ENCODE measurements around the gene FAM72D.
"Not testable (repeated sequence)": the region's sequence is repeated elsewhere in the genome, so short reads cannot be mapped to it uniquely, and the experiment has no call there.

FAM72D gene

GRCh38 chr1:145095284-145096057 lies at the start of gene FAM72D, which contains the start of gene SRGAP2B:
FAM72D (plus strand) TSS chr1:145095974; CDS start chr1:145096848, 874 bp downstream.
SRGAP2B (minus strand) TSS chr1:145095328; CDS start chr1:145092901, 2,427 bp downstream.
- H3K36me3 ChIP-seq (ENCODE audit: control insufficient read depth in 1 of 2, insufficient read depth in 2 of 2, low read length in 2 of 2); H3K4me1 ChIP-seq (ENCODE audit: control insufficient read depth in 1 of 2, insufficient read depth in 2 of 2, low read length in 2 of 2); H3K27ac ChIP-seq (ENCODE audit: low read length); H3K4me3 ChIP-seq (ENCODE audit: low read depth in 1 of 2, low read length in 2 of 2); H3K27me3 ChIP-seq (ENCODE audit: low read depth, low read length); H3K9me3 ChIP-seq (ENCODE audit: control insufficient read depth in 1 of 2, low read length in 2 of 2): not testable (repeated sequence)

GRCh38 chr1:145047553-145047952 lies 48.2 kb upstream of the FAM72D start:
- not testable (repeated sequence) for H3K27me3 ChIP-seq (ENCODE audit: low read depth, low read length); H3K36me3 ChIP-seq (ENCODE audit: control insufficient read depth in 1 of 2, insufficient read depth in 2 of 2, low read length in 2 of 2); H3K27ac ChIP-seq (ENCODE audit: low read length); H3K4me3 ChIP-seq (ENCODE audit: low read depth in 1 of 2, low read length in 2 of 2); H3K4me1 ChIP-seq (ENCODE audit: control insufficient read depth in 1 of 2, insufficient read depth in 2 of 2, low read length in 2 of 2); H3K9me3 ChIP-seq (ENCODE audit: control insufficient read depth in 1 of 2, low read length in 2 of 2)

GRCh38 chr1:145048181-145048856 lies 47.5 kb upstream of the FAM72D start:
- not testable (repeated sequence) for H3K4me3 ChIP-seq (ENCODE audit: low read depth in 1 of 2, low read length in 2 of 2); H3K36me3 ChIP-seq (ENCODE audit: control insufficient read depth in 1 of 2, insufficient read depth in 2 of 2, low read length in 2 of 2); H3K27me3 ChIP-seq (ENCODE audit: low read depth, low read length); H3K9me3 ChIP-seq (ENCODE audit: control insufficient read depth in 1 of 2, low read length in 2 of 2); H3K4me1 ChIP-seq (ENCODE audit: control insufficient read depth in 1 of 2, insufficient read depth in 2 of 2, low read length in 2 of 2); H3K27ac ChIP-seq (ENCODE audit: low read length)

GRCh38 chr1:145052019-145052776 lies 43.6 kb upstream of the FAM72D start:
- not testable (repeated sequence) for H3K27ac ChIP-seq (ENCODE audit: low read length); H3K9me3 ChIP-seq (ENCODE audit: control insufficient read depth in 1 of 2, low read length in 2 of 2); H3K27me3 ChIP-seq (ENCODE audit: low read depth, low read length); H3K4me3 ChIP-seq (ENCODE audit: low read depth in 1 of 2, low read length in 2 of 2); H3K36me3 ChIP-seq (ENCODE audit: control insufficient read depth in 1 of 2, insufficient read depth in 2 of 2, low read length in 2 of 2); H3K4me1 ChIP-seq (ENCODE audit: control insufficient read depth in 1 of 2, insufficient read depth in 2 of 2, low read length in 2 of 2)

GRCh38 chr1:145053428-145053827 lies 42.3 kb upstream of the FAM72D start:
- not testable (repeated sequence) for H3K27ac ChIP-seq (ENCODE audit: low read length); H3K4me3 ChIP-seq (ENCODE audit: low read depth in 1 of 2, low read length in 2 of 2); H3K9me3 ChIP-seq (ENCODE audit: control insufficient read depth in 1 of 2, low read length in 2 of 2); H3K27me3 ChIP-seq (ENCODE audit: low read depth, low read length); H3K36me3 ChIP-seq (ENCODE audit: control insufficient read depth in 1 of 2, insufficient read depth in 2 of 2, low read length in 2 of 2); H3K4me1 ChIP-seq (ENCODE audit: control insufficient read depth in 1 of 2, insufficient read depth in 2 of 2, low read length in 2 of 2)

GRCh38 chr1:145055217-145055760 lies 40.5 kb upstream of the FAM72D start:
- H3K4me3 ChIP-seq (ENCODE audit: low read depth in 1 of 2, low read length in 2 of 2); H3K4me1 ChIP-seq (ENCODE audit: control insufficient read depth in 1 of 2, insufficient read depth in 2 of 2, low read length in 2 of 2); H3K27me3 ChIP-seq (ENCODE audit: low read depth, low read length); H3K9me3 ChIP-seq (ENCODE audit: control insufficient read depth in 1 of 2, low read length in 2 of 2); H3K36me3 ChIP-seq (ENCODE audit: control insufficient read depth in 1 of 2, insufficient read depth in 2 of 2, low read length in 2 of 2); H3K27ac ChIP-seq (ENCODE audit: low read length): not testable (repeated sequence)

GRCh38 chr1:145058184-145058583 lies 37.6 kb upstream of the FAM72D start:
- H3K27me3 ChIP-seq (ENCODE audit: low read depth, low read length); H3K9me3 ChIP-seq (ENCODE audit: control insufficient read depth in 1 of 2, low read length in 2 of 2); H3K27ac ChIP-seq (ENCODE audit: low read length); H3K36me3 ChIP-seq (ENCODE audit: control insufficient read depth in 1 of 2, insufficient read depth in 2 of 2, low read length in 2 of 2); H3K4me3 ChIP-seq (ENCODE audit: low read depth in 1 of 2, low read length in 2 of 2); H3K4me1 ChIP-seq (ENCODE audit: control insufficient read depth in 1 of 2, insufficient read depth in 2 of 2, low read length in 2 of 2): not testable (repeated sequence)

GRCh38 chr1:145063285-145063684 lies 32.5 kb upstream of the FAM72D start:
- not testable (repeated sequence) for H3K4me3 ChIP-seq (ENCODE audit: low read depth in 1 of 2, low read length in 2 of 2); H3K36me3 ChIP-seq (ENCODE audit: control insufficient read depth in 1 of 2, insufficient read depth in 2 of 2, low read length in 2 of 2); H3K27ac ChIP-seq (ENCODE audit: low read length); H3K4me1 ChIP-seq (ENCODE audit: control insufficient read depth in 1 of 2, insufficient read depth in 2 of 2, low read length in 2 of 2); H3K9me3 ChIP-seq (ENCODE audit: control insufficient read depth in 1 of 2, low read length in 2 of 2); H3K27me3 ChIP-seq (ENCODE audit: low read depth, low read length)

- H3K4me1 ChIP-seq (ENCODE audit: control insufficient read depth in 1 of 2, insufficient read depth in 2 of 2, low read length in 2 of 2); H3K9me3 ChIP-seq (ENCODE audit: control insufficient read depth in 1 of 2, low read length in 2 of 2); H3K27me3 ChIP-seq (ENCODE audit: low read depth, low read length); H3K36me3 ChIP-seq (ENCODE audit: control insufficient read depth in 1 of 2, insufficient read depth in 2 of 2, low read length in 2 of 2); H3K27ac ChIP-seq (ENCODE audit: low read length); H3K4me3 ChIP-seq (ENCODE audit: low read depth in 1 of 2, low read length in 2 of 2): not testable (repeated sequence)
Observed at GRCh38 chr1:145063941-145064648, 31.7 kb upstream of the FAM72D start.

- not testable (repeated sequence) for H3K4me1 ChIP-seq (ENCODE audit: control insufficient read depth in 1 of 2, insufficient read depth in 2 of 2, low read length in 2 of 2)
Observed at GRCh38 chr1:145065194-145065826, 30.5 kb upstream of the FAM72D start.

More at GRCh38 chr1:145065194-145065826, 30.5 kb upstream of the FAM72D start:
- not testable (repeated sequence) for H3K9me3 ChIP-seq (ENCODE audit: control insufficient read depth in 1 of 2, low read length in 2 of 2); H3K36me3 ChIP-seq (ENCODE audit: control insufficient read depth in 1 of 2, insufficient read depth in 2 of 2, low read length in 2 of 2); H3K4me3 ChIP-seq (ENCODE audit: low read depth in 1 of 2, low read length in 2 of 2); H3K27me3 ChIP-seq (ENCODE audit: low read depth, low read length); H3K27ac ChIP-seq (ENCODE audit: low read length)
